AG04449 (cell line): ENCODE measurements around the gene GPC5.

Experiments
- CTCF ChIA-PET: fragments of 350-600 bp; formaldehyde crosslinking; extraction: SDS; loops from one replicate; lab custom pipeline; 2021; ENCODE audit warnings: antibody characterized with exemption; lab: Yijun Ruan, JAX
- POLR2A ChIA-PET: fragments of 400-600, 350-600 bp; formaldehyde crosslinking; extraction: SDS; loops from one replicate; lab custom pipeline; 2020; ENCODE audit warnings: antibody characterized with exemption, inconsistent platforms; lab: Yijun Ruan, JAX
- DNase-seq: peaks from one replicate; pipeline ENCODE4 v3.0.0-alpha.2; 2010; ENCODE audit warnings: low read depth, low spot score
- H3K4me3 ChIP-seq: 2 replicates; pipeline ENCODE4 v1.5.1; 2011; ENCODE audit warnings: low read depth, mild to moderate bottlenecking, control low read depth, low read length
- TF ChIP-seq, protein P1 (sequence below): IDR thresholded peaks from one replicate; pipeline ENCODE4 v1.5.1; 2011; ENCODE audit warnings: mild to moderate bottlenecking, moderate library complexity, low read length, control low read depth, inconsistent platforms; ENCODE audit not compliant: insufficient read depth; ENCODE audit errors: missing control alignments

The GPC5 gene

DNA sequence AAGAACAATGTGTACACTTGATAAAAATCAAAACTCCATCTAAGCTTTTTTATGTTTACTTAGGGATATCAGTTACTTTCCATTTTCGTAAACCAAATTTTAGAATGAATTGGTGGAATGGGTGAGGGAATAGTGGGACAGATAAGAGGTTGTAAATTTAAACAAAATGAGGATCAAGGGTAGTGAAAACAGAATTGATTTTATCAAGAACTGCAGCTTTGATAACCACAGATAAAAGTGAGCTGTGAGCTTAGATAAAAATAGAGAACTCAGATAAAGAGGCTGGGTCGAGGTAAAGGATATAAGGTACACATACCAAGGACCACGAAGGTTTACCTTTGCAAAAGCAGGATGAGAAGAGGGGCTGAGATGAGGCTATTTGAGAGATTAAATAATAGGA is 1015.0 kb downstream of the GPC5 start:
- DNase-seq, result no peak
- no peak overlapping the region for H3K4me3 ChIP-seq
- ChIA-PET CTCF (no interaction called here), POLR2A (no interaction called here)
- TF ChIP-seq, protein P1, sequence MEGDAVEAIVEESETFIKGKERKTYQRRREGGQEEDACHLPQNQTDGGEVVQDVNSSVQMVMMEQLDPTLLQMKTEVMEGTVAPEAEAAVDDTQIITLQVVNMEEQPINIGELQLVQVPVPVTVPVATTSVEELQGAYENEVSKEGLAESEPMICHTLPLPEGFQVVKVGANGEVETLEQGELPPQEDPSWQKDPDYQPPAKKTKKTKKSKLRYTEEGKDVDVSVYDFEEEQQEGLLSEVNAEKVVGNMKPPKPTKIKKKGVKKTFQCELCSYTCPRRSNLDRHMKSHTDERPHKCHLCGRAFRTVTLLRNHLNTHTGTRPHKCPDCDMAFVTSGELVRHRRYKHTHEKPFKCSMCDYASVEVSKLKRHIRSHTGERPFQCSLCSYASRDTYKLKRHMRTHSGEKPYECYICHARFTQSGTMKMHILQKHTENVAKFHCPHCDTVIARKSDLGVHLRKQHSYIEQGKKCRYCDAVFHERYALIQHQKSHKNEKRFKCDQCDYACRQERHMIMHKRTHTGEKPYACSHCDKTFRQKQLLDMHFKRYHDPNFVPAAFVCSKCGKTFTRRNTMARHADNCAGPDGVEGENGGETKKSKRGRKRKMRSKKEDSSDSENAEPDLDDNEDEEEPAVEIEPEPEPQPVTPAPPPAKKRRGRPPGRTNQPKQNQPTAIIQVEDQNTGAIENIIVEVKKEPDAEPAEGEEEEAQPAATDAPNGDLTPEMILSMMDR, result no peak

DNA sequence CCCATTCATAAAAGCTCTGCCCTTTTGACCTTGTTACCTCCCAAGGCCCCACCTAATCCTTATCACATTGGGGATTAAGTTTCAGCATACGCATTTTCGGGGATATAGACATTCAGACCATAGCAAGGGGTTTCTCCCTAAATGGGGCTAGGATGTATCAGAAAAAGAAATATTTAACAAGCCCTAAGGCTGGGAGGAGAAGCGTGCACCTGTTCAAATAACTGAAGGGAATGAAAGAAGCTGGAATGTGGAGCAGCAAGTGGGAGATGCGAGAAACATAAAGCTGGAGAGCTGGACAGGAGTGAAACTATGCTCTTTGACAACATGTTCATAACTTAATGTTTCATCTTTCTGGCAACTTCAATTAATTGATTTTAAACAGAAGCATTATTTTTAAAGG is 1016.4 kb downstream of the GPC5 start:
- H3K4me3 ChIP-seq, result no peak overlapping the region
- ChIA-PET CTCF (no interaction called here), POLR2A (no interaction called here)
- DNase-seq, result no peak
- TF ChIP-seq, protein P1, result no peak

DNA sequence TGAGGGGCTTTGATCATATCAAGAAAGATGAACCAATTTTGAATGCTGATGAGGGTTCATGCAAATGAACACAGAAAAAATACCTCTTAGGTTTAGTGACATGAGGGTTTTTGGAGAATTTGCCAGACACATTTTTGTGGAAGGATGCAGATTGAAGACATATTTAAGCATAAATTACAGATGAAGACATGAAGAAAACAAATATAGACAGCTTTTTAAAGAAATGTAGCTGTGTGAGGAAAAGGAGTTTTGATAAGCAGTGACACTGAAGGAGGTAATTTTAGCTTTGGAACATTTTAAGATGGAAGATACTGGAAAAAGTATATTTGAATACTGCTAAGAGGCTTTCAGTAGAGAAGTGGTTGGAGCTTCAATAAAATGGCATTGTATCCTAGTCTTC is 1017.4 kb downstream of the GPC5 start:
- no peak overlapping the region for H3K4me3 ChIP-seq
- ChIA-PET POLR2A (no interaction called here), CTCF (no interaction called here)
- TF ChIP-seq, protein P1, result no peak
- DNase-seq, result no peak

DNA sequence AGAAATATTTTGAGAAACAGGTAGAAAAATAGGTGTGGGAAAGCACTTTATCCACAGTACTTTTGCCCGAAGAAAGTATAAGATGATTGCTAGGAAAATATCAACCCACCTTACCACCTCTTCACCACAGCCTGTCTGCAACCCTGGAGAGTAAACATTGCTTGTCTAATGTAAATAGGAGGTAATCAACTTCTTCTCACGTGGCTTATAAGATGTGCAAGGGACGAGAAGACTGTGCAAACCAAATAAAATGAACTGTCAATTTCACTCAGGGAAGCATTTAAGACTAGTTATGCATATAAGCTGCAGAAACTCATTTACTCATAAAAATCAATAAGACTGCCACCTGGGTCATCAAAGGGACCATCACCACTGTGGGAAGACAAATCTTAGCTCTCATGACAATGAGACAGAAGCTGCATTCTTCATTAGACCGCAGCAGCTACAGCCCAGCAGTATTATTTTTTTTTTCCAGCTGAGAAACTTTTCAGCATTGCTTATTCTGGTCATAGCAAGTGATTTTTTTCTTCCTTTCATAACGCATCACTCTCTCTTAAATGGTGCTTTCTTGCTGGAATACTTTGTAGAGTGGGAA is 1020.5 kb downstream of the GPC5 start:
- TF ChIP-seq, protein P1, result no peak
- no peak for DNase-seq
- CTCF ChIA-PET, result no interaction called here
- POLR2A ChIA-PET, result no interaction called here
- no peak overlapping the region for H3K4me3 ChIP-seq

DNA sequence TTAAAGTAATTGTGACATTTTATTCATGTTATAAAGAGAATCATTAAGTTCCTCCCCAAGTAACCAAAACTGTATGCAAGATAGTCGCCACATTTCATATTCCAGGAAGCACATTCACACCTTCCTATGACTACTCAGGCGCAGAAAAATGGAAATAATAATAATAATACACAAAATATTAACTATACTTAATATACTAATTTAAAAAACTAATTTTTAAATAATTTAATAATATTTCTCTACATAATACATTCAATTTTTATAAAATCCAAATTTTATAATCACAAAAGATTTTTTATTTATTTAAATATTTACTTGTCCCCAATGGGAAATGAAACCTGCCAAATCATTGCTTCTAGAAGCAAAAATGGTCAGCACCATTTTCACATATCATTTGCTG is 1030.8 kb downstream of the GPC5 start:
- H3K4me3 ChIP-seq, result no peak overlapping the region
- TF ChIP-seq, protein P1, result no peak
- ChIA-PET POLR2A (no interaction called here), CTCF (no interaction called here)
- DNase-seq, result no peak

DNA sequence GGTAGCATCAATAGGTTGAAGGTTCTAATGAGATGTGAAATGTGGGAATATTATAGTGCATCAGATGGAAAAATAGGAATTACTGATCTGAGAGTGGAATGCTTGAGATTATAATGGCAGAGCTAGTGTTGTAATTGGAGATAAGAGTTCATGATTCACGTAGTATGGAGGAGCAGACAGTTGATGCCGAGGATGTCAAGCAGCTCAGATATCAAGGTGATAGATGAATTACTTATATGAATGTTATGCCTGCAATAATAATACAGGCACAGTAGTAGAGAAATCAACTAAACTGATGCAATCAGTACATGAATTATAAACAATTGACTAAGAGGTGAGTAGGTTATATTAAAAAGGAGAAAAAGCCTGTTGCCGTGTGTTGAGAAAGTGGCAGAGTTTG is 1035.0 kb downstream of the GPC5 start:
- ChIA-PET POLR2A (no interaction called here), CTCF (no interaction called here)

More for the DNA sequence above, 1035.0 kb downstream of the GPC5 start:
- TF ChIP-seq, protein P1, result no peak
- no peak for DNase-seq
- no peak overlapping the region for H3K4me3 ChIP-seq
